ENCODE data around the gene UBTD1.

Gene UBTD1

GRCh38 chr10:97590082-97590747 lies 91.5 kb downstream of the UBTD1 start:
- DNase-seq = no peak

- no peak for DNase-seq
Observed at GRCh38 chr10:97590748-97591495, 92.2 kb downstream of the UBTD1 start.

GRCh38 chr10:97593421-97593820 lies 94.7 kb downstream of the UBTD1 start:
- no peak for DNase-seq

GRCh38 chr10:97596101-97597082 lies 97.7 kb downstream of the UBTD1 start:
- DNase-seq = no peak

- no peak for DNase-seq
Observed at GRCh38 chr10:97597778-97598177, 99.1 kb downstream of the UBTD1 start.

- no peak for DNase-seq
Observed at GRCh38 chr10:97598407-97599271, 99.9 kb downstream of the UBTD1 start.

GRCh38 chr10:97599272-97599619 lies 100.5 kb downstream of the UBTD1 start:
- DNase-seq = no peak

GRCh38 chr10:97600616-97601015 lies 101.9 kb downstream of the UBTD1 start:
- DNase-seq = no peak

GRCh38 chr10:97601268-97602215 lies 102.8 kb downstream of the UBTD1 start:
- no peak for DNase-seq

- no peak for DNase-seq
Observed at GRCh38 chr10:97607095-97607636, 108.4 kb downstream of the UBTD1 start.

GRCh38 chr10:97608991-97609561 lies 110.4 kb downstream of the UBTD1 start:
- no peak for DNase-seq

GRCh38 chr10:97611473-97611872 lies 112.7 kb downstream of the UBTD1 start:
- DNase-seq = no peak

- DNase-seq = no peak
Observed at GRCh38 chr10:97612386-97612785, 113.7 kb downstream of the UBTD1 start.

- no peak for DNase-seq
Observed at GRCh38 chr10:97618285-97618684, 119.6 kb downstream of the UBTD1 start.

GRCh38 chr10:97618733-97619132 lies 120.0 kb downstream of the UBTD1 start:
- no peak for DNase-seq
